WTC11 (cell line): Measurements from ENCODE around the gene GZF1. TPM values are rescaled to one million over a fixed set of nuclear protein-coding genes. Genes with fewer than 3 reads are reported as not detected.

Experiments
- ATAC-seq: fragments of 200-7000 bp; cut with Tn5 transposase; 2 replicates; pipeline ENCODE4 v1.10.0; 2021; ENCODE audit warnings: mild to moderate bottlenecking, moderate library complexity
- CTCF ChIA-PET: fragments of 300-600 bp; sonication (Branson Sonifier 250); formaldehyde crosslinking; loops from one replicate; lab custom pipeline; 2021; ENCODE audit warnings: antibody characterized with exemption; lab: Charles Lee
- POLR2A ChIA-PET: fragments of 350-600 bp; sonication (Branson Sonifier 250); formaldehyde crosslinking; loops from one replicate; lab custom pipeline; 2021; ENCODE audit warnings: antibody characterized with exemption; lab: Charles Lee
- DNase-seq: peaks from one replicate; pipeline ENCODE4 v3.0.0; 2021; ENCODE audit warnings: low spot score
- H3K27ac Mint-ChIP-seq: 2 replicates; pipeline ENCODE4 v1.8.0; 2021; ENCODE audit warnings: mixed read lengths
- H3K27me3 Mint-ChIP-seq: 2 replicates; pipeline ENCODE4 v1.8.0; 2021; ENCODE audit warnings: low read depth, mild to moderate bottlenecking, moderate library complexity, mixed read lengths
- H3K36me3 Mint-ChIP-seq: 2 replicates; pipeline ENCODE4 v1.8.0; 2021; ENCODE audit warnings: mixed read lengths
- H3K4me1 Mint-ChIP-seq: 2 replicates; pipeline ENCODE4 v1.8.0; 2022; ENCODE audit warnings: mixed read lengths
- H3K4me3 Mint-ChIP-seq: 2 replicates; pipeline ENCODE4 v1.8.0; 2021; ENCODE audit warnings: mild to moderate bottlenecking, moderate library complexity, mixed read lengths
- H3K9me3 Mint-ChIP-seq: 2 replicates; pipeline ENCODE4 v1.8.0; 2021; ENCODE audit warnings: mixed read lengths
- CREM ChIP-seq: sonication (generic); formaldehyde crosslinking; IDR thresholded peaks from 2 replicates; pipeline ENCODE4 v1.8.1; 2022; ENCODE audit warnings: mild to moderate bottlenecking, missing genetic modification reagents, moderate library complexity
- E2F5 ChIP-seq: sonication (generic); formaldehyde crosslinking; IDR thresholded peaks from 2 replicates; pipeline ENCODE4 v1.8.1; 2022; ENCODE audit warnings: mild to moderate bottlenecking, moderate library complexity, missing genetic modification reagents
- ELF4 ChIP-seq: sonication (generic); formaldehyde crosslinking; IDR thresholded peaks from 2 replicates; pipeline ENCODE4 v1.8.1; 2022; ENCODE audit warnings: low read depth, mild to moderate bottlenecking, moderate library complexity, missing genetic modification reagents
- GRHL2 ChIP-seq: fragments of 250-450 bp; sonication (Bioruptor Pico); IDR thresholded peaks from 2 replicates; pipeline ENCODE4 v1.8.0; 2022; ENCODE audit warnings: mild to moderate bottlenecking, moderate library complexity; ENCODE audit not compliant: insufficient replicate concordance, severe bottlenecking
- GTF2I ChIP-seq: fragments of 250-450 bp; sonication (Bioruptor Pico); conservative IDR thresholded peaks from 2 replicates; pipeline ENCODE4 v1.4.0; 2021; ENCODE audit warnings: mild to moderate bottlenecking
- HMGA2 ChIP-seq: fragments of 250-450 bp; sonication (Bioruptor Pico); IDR thresholded peaks from 2 replicates; pipeline ENCODE4 v1.4.0; 2021; ENCODE audit warnings: mild to moderate bottlenecking, moderate library complexity
- KAT7 ChIP-seq: sonication (generic); formaldehyde crosslinking; IDR thresholded peaks from 2 replicates; pipeline ENCODE4 v1.8.1; 2023; ENCODE audit warnings: missing genetic modification reagents, mild to moderate bottlenecking, borderline replicate concordance
- TP53 ChIP-seq: sonication (generic); formaldehyde crosslinking; IDR thresholded peaks from 2 replicates; pipeline ENCODE4 v1.8.1; 2023; ENCODE audit warnings: mild to moderate bottlenecking, missing genetic modification reagents
- ZBTB21 ChIP-seq: sonication (generic); formaldehyde crosslinking; IDR thresholded peaks from 2 replicates; pipeline ENCODE4 v1.8.1; 2023; ENCODE audit warnings: mild to moderate bottlenecking, missing genetic modification reagents, borderline replicate concordance
- ZNF416 ChIP-seq: fragments of 250-450 bp; sonication (Bioruptor Pico); IDR thresholded peaks from 2 replicates; pipeline ENCODE4 v1.9.0; 2021; ENCODE audit warnings: mild to moderate bottlenecking, inconsistent platforms
- ZNF425 ChIP-seq: fragments of 250-450 bp; sonication (Bioruptor Pico); conservative IDR thresholded peaks from 2 replicates; pipeline ENCODE4 v1.9.0; 2021; ENCODE audit warnings: mild to moderate bottlenecking
- ZSCAN18 ChIP-seq: fragments of 250-450 bp; sonication (Bioruptor Pico); IDR thresholded peaks from 2 replicates; pipeline ENCODE4 v2.1.2; 2022; ENCODE audit warnings: mild to moderate bottlenecking, moderate library complexity
- total RNA-seq: library from RNA; stranded (reverse); gene quantifications from 3 replicates; pipeline ENCODE4 v1.2.3, GENCODE V29; 2021
- TF ChIP-seq, protein P1 (sequence below): sonication (generic); formaldehyde crosslinking; IDR thresholded peaks from 2 replicates; pipeline ENCODE4 v1.8.0; 2023; ENCODE audit warnings: missing genetic modification reagents, mild to moderate bottlenecking, borderline replicate concordance
- TF ChIP-seq, protein P2 (sequence below): sonication (generic); formaldehyde crosslinking; IDR thresholded peaks from 2 replicates; pipeline ENCODE4 v1.8.0; 2023; ENCODE audit warnings: missing genetic modification reagents

Gene GZF1
- total RNA-seq, 1 experiment from 2014 or later = 9.5 TPM

GRCh38 chr20:23414526-23415188 is 52.7 kb downstream of the GZF1 start (continued):
- TF ChIP-seq TP53 = no peak
- TF ChIP-seq GRHL2 = no peak
- no peak for TF ChIP-seq CREM
- no peak for TF ChIP-seq ELF4 (CRISPR knock-in tag)
- no peak for TF ChIP-seq HMGA2 (CRISPR knock-in tag)
- TF ChIP-seq ZBTB21 (CRISPR knock-in tag) = no peak
- no peak for TF ChIP-seq ZNF416 (CRISPR knock-in tag)
- TF ChIP-seq, protein P1, sequence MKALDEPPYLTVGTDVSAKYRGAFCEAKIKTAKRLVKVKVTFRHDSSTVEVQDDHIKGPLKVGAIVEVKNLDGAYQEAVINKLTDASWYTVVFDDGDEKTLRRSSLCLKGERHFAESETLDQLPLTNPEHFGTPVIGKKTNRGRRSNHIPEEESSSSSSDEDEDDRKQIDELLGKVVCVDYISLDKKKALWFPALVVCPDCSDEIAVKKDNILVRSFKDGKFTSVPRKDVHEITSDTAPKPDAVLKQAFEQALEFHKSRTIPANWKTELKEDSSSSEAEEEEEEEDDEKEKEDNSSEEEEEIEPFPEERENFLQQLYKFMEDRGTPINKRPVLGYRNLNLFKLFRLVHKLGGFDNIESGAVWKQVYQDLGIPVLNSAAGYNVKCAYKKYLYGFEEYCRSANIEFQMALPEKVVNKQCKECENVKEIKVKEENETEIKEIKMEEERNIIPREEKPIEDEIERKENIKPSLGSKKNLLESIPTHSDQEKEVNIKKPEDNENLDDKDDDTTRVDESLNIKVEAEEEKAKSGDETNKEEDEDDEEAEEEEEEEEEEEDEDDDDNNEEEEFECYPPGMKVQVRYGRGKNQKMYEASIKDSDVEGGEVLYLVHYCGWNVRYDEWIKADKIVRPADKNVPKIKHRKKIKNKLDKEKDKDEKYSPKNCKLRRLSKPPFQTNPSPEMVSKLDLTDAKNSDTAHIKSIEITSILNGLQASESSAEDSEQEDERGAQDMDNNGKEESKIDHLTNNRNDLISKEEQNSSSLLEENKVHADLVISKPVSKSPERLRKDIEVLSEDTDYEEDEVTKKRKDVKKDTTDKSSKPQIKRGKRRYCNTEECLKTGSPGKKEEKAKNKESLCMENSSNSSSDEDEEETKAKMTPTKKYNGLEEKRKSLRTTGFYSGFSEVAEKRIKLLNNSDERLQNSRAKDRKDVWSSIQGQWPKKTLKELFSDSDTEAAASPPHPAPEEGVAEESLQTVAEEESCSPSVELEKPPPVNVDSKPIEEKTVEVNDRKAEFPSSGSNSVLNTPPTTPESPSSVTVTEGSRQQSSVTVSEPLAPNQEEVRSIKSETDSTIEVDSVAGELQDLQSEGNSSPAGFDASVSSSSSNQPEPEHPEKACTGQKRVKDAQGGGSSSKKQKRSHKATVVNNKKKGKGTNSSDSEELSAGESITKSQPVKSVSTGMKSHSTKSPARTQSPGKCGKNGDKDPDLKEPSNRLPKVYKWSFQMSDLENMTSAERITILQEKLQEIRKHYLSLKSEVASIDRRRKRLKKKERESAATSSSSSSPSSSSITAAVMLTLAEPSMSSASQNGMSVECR (CRISPR knock-in tag) = no peak
- TF ChIP-seq, all 79 proteins: peak for 0

DNA sequence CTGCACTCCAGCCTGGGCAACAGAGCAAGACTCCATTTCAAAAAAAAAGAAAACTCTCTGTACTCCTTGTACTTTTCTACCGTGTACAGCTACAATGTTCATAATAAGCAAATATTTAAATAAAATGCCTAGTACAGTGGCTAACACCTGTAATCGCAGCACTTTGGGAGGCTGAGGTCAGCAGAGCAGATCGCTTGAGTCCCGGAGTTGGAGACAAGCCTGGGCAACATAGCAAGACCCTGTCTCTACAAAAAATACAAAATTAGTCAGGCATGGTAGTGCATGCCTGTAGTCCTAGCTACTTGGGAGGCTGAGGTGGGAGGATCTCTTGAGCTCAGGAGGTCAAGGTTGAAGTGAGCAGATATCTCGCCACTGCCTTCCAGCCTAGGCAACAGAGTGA is 53.6 kb downstream of the GZF1 start:
- CTCF ChIA-PET = interaction anchor here (1.3 kb wide), 1 partner anchor 75 kb away, joined by 3 read pairs; no protein-coding TSS in a partner anchor
- DNase-seq = no peak
- no peak for ATAC-seq

More for the DNA sequence above, 53.6 kb downstream of the GZF1 start:
- no peaks in the 10 kb centered on the region for H3K27me3 Mint-ChIP-seq
- TF ChIP-seq KAT7 = no peak
- TF ChIP-seq ZSCAN18 = no peak
- no peak for TF ChIP-seq ZBTB21 (CRISPR knock-in tag)
- TF ChIP-seq CREM = no peak
- TF ChIP-seq E2F5 = no peak
- no peak for TF ChIP-seq GTF2I
- no peak for TF ChIP-seq ZNF425
- TF ChIP-seq, protein P2, sequence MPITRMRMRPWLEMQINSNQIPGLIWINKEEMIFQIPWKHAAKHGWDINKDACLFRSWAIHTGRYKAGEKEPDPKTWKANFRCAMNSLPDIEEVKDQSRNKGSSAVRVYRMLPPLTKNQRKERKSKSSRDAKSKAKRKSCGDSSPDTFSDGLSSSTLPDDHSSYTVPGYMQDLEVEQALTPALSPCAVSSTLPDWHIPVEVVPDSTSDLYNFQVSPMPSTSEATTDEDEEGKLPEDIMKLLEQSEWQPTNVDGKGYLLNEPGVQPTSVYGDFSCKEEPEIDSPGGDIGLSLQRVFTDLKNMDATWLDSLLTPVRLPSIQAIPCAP (CRISPR knock-in tag) = no peak
- TF ChIP-seq, all 79 proteins: peak for 0
- Mint-ChIP-seq H3K36me3 (peaks cover 6% of the 10 kb centered on the region), H3K27ac (no peak overlapping the region), H3K4me3 (no peak overlapping the region), H3K4me1 (peaks cover 21% of the 10 kb centered on the region), H3K9me3 (no peaks in the 10 kb centered on the region)
- POLR2A ChIA-PET = no interaction called here
